ENCODE measurements around the gene COL27A1.
"Not testable (repeated sequence)": the region's sequence is repeated elsewhere in the genome, so short reads cannot be mapped to it uniquely, and the experiment has no call there.

Gene COL27A1

GRCh38 chr9:114329625-114330022 lies 174.3 kb downstream of the COL27A1 start, which contains the start of gene ORM2:
Gene ORM2, plus strand, starts transcription at chr9:114329869. Its CDS starts 36 bp downstream, at chr9:114329905.
- H3K4me3 ChIP-seq (ENCODE audit: control insufficient read depth, low read depth, low read length); DNase-seq (ENCODE audit: low read depth): not testable (repeated sequence)

GRCh38 chr9:114330636-114331035 lies 175.3 kb downstream of the COL27A1 start:
- no peak for TF ChIP-seq CTCF (IDR thresholded peaks at IDR 0.05; ENCODE audit: control insufficient read depth, insufficient read depth, low read depth, low read length, missing control alignments)
- no peak for DNase-seq (ENCODE audit: low read depth)
- no peak overlapping the region for H3K4me3 ChIP-seq (ENCODE audit: control insufficient read depth, low read depth, low read length)

- DNase-seq (ENCODE audit: low read depth); H3K4me3 ChIP-seq (ENCODE audit: control insufficient read depth, low read depth, low read length): not testable (repeated sequence)
Observed at GRCh38 chr9:114331229-114332195, 176.2 kb downstream of the COL27A1 start.

GRCh38 chr9:114332474-114333040 lies 177.2 kb downstream of the COL27A1 start:
- not testable (repeated sequence) for DNase-seq (ENCODE audit: low read depth); H3K4me3 ChIP-seq (ENCODE audit: control insufficient read depth, low read depth, low read length)

- H3K4me3 ChIP-seq (ENCODE audit: control insufficient read depth, low read depth, low read length); DNase-seq (ENCODE audit: low read depth): not testable (repeated sequence)
Observed at GRCh38 chr9:114333718-114334117, 178.4 kb downstream of the COL27A1 start.

GRCh38 chr9:114334490-114334889 lies 179.2 kb downstream of the COL27A1 start:
- no peak for TF ChIP-seq CTCF (IDR thresholded peaks at IDR 0.05; ENCODE audit: control insufficient read depth, insufficient read depth, low read depth, low read length, missing control alignments)

GRCh38 chr9:114335745-114336144 lies 180.4 kb downstream of the COL27A1 start:
- TF ChIP-seq CTCF (IDR thresholded peaks at IDR 0.05; ENCODE audit: control insufficient read depth, insufficient read depth, low read depth, low read length, missing control alignments), result no peak
- no peak for DNase-seq (ENCODE audit: low read depth)
- H3K4me3 ChIP-seq (ENCODE audit: control insufficient read depth, low read depth, low read length), result no peak overlapping the region

More at GRCh38 chr9:114334490-114334889, 179.2 kb downstream of the COL27A1 start:
- no peak for DNase-seq (ENCODE audit: low read depth)
- H3K4me3 ChIP-seq (ENCODE audit: control insufficient read depth, low read depth, low read length), result no peak overlapping the region

- TF ChIP-seq CTCF (IDR thresholded peaks at IDR 0.05; ENCODE audit: control insufficient read depth, insufficient read depth, low read depth, low read length, missing control alignments), result no peak
- no peak for DNase-seq (ENCODE audit: low read depth)
- H3K4me3 ChIP-seq (ENCODE audit: control insufficient read depth, low read depth, low read length), result no peak overlapping the region
Observed at GRCh38 chr9:114336157-114336556, 180.8 kb downstream of the COL27A1 start.
